Measurements from ENCODE around the gene B3GNT5.

Gene B3GNT5

GRCh38 chr3:183279371-183279770 is 26.3 kb downstream of the B3GNT5 start:
- H3K4me3 ChIP-seq (ENCODE audit: low read depth, low read length): no peak overlapping the region
- TF ChIP-seq CTCF (IDR thresholded peaks at IDR 0.05; ENCODE audit: borderline replicate concordance, insufficient read depth, low read depth, low read length): no peak

DNA sequence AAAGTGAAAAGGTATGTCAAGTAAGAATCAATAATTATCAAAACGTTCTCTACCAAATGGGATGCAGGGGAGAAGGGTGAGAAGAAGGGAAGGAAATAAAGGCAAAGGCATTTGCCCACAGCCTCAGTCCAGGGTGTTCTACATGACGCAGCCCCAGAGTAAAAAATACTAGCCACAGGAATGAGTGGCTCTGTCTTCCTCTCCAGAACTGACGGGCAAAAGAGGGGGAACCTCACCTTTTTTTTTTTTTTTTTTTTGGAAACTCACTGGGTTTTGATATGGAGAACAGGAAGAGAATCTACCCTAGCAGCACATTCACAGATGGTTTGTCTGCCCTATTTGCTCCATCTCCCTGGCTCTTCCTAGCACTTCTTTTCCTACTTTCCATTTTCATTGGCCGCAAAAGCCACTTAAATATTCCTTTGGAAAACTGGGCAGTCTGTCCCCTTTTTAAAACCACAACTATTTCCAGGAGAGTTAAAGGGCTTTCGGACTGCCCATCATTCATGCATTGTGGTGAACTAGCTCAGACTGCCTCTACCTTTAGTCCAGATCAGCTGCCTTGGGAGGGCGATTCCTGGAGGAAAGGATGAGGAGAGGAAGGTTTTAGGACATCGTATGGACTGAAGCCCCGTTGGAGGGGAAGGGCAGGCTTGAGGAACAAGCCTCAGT is 28.2 kb downstream of the B3GNT5 start:
- no peak for TF ChIP-seq CTCF (IDR thresholded peaks at IDR 0.05; ENCODE audit: borderline replicate concordance, insufficient read depth, low read depth, low read length)
- no peak overlapping the region for H3K4me3 ChIP-seq (ENCODE audit: low read depth, low read length)

DNA sequence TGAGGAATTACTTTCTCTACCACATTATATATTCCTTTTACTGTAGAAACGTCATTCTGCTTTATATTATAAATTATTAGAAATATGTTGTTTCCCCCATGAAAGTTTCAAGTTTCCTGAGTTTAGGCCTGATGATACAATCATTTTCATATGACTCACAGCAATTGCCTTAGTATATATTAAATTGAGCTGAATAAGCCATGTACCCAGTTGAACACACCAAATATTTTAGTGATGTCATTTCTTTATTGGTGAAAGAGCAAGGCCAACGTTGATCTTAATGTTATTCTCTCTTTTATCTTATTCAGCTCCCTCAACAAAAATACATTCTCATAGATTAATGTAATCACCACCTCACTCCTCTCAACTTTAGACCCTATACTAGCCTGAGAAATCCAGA is 30.8 kb downstream of the B3GNT5 start:
- TF ChIP-seq CTCF (IDR thresholded peaks at IDR 0.05; ENCODE audit: borderline replicate concordance, insufficient read depth, low read depth, low read length): no peak

DNA sequence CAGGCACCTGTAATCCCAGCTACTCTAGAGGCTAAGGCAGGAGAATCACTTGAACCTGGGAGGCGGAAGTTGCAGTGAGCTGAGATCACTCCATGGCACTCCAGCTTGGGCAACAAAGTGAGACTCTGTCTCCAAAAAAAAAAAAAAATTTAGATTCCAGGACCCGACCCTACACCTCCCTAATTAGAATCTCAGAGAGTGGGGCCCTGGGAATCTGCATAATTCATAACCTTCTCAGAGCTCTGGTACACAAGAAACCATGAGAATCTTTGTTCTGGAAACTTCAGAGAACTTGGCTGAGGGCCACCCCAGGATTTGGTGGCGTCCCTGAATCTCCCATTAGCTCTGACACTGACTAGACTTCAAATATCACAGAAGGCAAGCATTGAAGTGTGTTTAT is 31.5 kb downstream of the B3GNT5 start:
- no peak for TF ChIP-seq CTCF (IDR thresholded peaks at IDR 0.05; ENCODE audit: borderline replicate concordance, insufficient read depth, low read depth, low read length)
- no peak overlapping the region for H3K4me3 ChIP-seq (ENCODE audit: low read depth, low read length)

More for the DNA sequence above, 30.8 kb downstream of the B3GNT5 start:
- H3K4me3 ChIP-seq (ENCODE audit: low read depth, low read length): no peak overlapping the region

DNA sequence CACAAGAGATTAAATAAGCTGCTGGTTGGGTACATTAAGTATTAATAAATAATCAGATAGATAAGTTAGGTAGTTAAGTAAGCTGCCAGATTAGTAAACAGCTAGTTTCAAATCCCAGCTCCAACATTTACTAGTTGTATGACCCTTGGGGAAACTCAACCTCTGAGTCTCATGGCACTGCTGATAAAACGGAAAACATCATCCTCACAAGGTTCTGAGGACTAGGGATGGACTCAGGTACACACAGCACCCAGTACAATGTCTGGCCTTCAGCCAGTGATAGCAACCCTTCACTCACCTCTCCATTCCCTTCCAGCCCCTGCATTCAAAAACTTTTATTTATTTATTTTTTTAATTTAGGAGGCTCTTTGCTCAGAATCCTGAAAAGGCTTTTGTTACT is 32.3 kb downstream of the B3GNT5 start:
- TF ChIP-seq CTCF (IDR thresholded peaks at IDR 0.05; ENCODE audit: borderline replicate concordance, insufficient read depth, low read depth, low read length): no peak
- no peak overlapping the region for H3K4me3 ChIP-seq (ENCODE audit: low read depth, low read length)

- no peak overlapping the region for H3K4me3 ChIP-seq (ENCODE audit: low read depth, low read length)
- no peak for TF ChIP-seq CTCF (IDR thresholded peaks at IDR 0.05; ENCODE audit: borderline replicate concordance, insufficient read depth, low read depth, low read length)
Measured at GRCh38 chr3:183285828-183286457, 32.9 kb downstream of the B3GNT5 start.
